HEK293T (cell line): Measurements from ENCODE around the gene CRTAC1.

ENCODE experiments used
- BHLHE40 ChIP-seq: fragments of 450-650 bp; IDR thresholded peaks from 2 replicates; pipeline ENCODE4 v1.6.1; 2016; ENCODE audit warnings: mild to moderate bottlenecking, moderate library complexity, borderline replicate concordance
- ELF4 ChIP-seq: fragments of 450-650 bp; IDR thresholded peaks from 2 replicates; pipeline ENCODE4 v1.6.1; 2017; ENCODE audit warnings: antibody characterized with exemption
- FOXA1 ChIP-seq: fragments of 450-650 bp; IDR thresholded peaks from 2 replicates; pipeline ENCODE4 v1.6.1; 2016; ENCODE audit warnings: mild to moderate bottlenecking
- FOXK2 ChIP-seq: fragments of 450-650 bp; IDR thresholded peaks from 2 replicates; pipeline ENCODE4 v1.6.1; 2016; ENCODE audit warnings: mild to moderate bottlenecking
- FOXM1 ChIP-seq: fragments of 450-650 bp; IDR thresholded peaks from 2 replicates; pipeline ENCODE4 v1.6.1; 2017; ENCODE audit warnings: mild to moderate bottlenecking, borderline replicate concordance
- HDGF ChIP-seq: fragments of 450-650 bp; IDR thresholded peaks from 2 replicates; pipeline ENCODE4 v1.6.1; 2017; ENCODE audit warnings: antibody characterized with exemption, borderline replicate concordance
- L3MBTL2 ChIP-seq: fragments of 450-650 bp; conservative IDR thresholded peaks from 2 replicates; pipeline ENCODE4 v1.6.1; 2016; ENCODE audit warnings: mild to moderate bottlenecking
- PKNOX1 ChIP-seq: fragments of 450-650 bp; IDR thresholded peaks from 2 replicates; pipeline ENCODE4 v1.6.1; 2016
- SP1 ChIP-seq: fragments of 450-650 bp; IDR thresholded peaks from 2 replicates; pipeline ENCODE4 v1.6.1; 2017
- TARDBP ChIP-seq: fragments of 450-650 bp; IDR thresholded peaks from 2 replicates; pipeline ENCODE4 v1.6.1; 2016
- ZNF384 ChIP-seq: fragments of 450-650 bp; IDR thresholded peaks from 2 replicates; pipeline ENCODE4 v1.6.1; 2016

DNA sequence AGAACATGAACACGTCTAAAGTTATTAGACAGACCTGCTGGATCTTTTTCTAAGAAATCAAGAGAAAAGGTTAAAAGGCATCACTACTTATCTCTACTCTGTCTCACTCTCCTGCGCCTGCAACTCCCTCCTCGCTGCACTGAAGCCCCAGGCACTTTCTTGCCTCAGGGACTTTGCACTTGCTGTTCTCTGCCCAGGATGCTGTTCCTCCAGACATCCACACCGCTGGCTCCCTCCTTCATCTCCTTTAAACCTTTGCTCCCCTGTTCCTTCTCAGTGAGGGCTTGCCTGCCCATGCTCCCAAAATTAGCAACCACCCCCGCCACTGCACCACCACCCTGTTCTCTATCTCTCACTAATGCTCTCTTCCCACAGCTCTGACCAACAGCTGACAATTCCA lies 93.4 kb downstream of the CRTAC1 start:
- TF ChIP-seq HDGF (no peak), PKNOX1 (no peak), BHLHE40 (no peak), TARDBP (no peak), FOXA1 (no peak), FOXM1 (no peak), ELF4 (no peak), SP1 (no peak), FOXK2 (no peak), L3MBTL2 (no peak), ZNF384 (no peak)
